HUDEP-2 (cell line): ENCODE results near the gene GLRA1.
"Not testable (repeated sequence)": the region's sequence is repeated elsewhere in the genome, so short reads cannot be mapped to it uniquely, and the experiment has no call there.

Experiments
- DNase-seq, 76 experiments: peaks; one replicate each; lab custom pipeline; 2025; ENCODE audit not compliant: unreplicated experiment in 76 of 76; lab: John Stamatoyannopoulos, UW

Gene GLRA1

DNA sequence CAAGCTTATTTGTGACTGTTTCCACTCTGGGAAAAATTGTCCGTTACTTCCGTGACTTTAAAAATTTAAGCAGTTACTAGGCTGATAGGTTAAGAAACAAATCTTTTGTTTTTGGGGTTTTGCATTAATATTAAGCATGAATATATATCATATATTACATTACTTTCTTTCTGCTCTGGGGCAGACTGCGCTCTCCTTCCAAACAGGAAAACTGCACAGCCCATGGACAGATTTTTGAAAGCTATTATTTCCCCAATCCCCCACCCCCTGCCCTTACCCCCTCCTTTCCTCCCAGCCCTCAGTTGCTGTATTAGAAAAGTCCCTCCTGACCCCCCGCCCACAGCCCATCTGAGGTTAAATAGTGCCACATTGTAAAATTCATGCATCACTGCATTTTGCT is 102.5 kb downstream of the GLRA1 start:
- DNase-seq: no peak

DNA sequence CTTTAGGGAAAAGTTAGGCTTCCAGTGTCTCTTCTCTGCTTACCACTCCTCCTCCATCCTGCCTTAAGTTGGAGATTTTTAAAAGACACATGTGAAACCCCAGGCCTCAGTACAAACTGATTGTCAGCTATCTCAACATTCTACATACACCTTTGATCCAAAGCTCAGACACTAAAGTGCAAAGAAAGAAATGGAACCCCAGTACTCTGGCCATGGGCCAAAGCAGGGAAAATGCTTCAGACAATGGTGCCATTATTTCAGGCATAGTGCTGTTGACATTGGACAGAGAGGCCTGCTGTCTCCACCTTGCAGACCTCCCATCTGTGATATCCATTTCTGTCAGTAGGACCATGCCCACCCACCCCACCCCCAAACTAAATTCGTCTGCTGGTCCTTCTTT is 103.7 kb downstream of the GLRA1 start:
- DNase-seq: no peak

DNA sequence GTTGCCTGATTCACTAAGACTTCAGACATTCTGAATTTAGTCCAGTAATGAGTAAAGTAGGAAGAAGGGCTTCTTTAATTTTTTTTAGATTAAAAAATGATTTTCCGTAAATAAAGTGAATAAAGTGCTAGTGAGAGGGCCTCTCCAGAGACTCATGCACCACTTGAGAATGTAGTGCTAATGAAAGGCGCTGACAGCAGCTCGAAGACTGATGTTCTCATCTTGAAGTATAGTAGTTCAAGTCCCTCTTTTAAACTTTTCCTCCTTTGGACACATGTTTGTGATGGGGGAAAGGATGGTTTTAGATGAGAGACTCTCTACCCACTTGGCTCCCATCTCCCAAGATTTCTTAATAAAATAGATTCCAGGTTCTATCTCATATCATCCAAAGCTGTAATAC is 104.4 kb downstream of the GLRA1 start:
- no peak for DNase-seq

DNA sequence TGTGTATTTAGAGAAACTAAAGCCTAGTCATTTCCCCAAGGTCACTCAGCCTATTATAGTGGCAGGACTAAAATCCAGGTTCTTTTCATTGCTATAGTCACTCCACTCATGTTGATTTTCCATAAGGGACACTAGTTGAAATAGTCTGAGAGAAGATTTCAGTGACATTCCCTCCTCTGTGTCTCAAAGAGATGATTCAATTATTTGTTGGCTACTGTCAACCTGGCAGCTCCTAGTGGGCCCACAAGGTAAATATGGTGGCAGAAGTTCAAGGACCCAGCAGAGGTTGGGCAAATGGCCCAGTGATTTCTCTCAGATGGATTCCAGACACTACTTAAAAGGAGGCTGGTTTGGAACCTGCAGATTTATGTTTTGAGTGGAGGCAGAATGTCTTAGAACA is 104.8 kb downstream of the GLRA1 start:
- no peak for DNase-seq

DNA sequence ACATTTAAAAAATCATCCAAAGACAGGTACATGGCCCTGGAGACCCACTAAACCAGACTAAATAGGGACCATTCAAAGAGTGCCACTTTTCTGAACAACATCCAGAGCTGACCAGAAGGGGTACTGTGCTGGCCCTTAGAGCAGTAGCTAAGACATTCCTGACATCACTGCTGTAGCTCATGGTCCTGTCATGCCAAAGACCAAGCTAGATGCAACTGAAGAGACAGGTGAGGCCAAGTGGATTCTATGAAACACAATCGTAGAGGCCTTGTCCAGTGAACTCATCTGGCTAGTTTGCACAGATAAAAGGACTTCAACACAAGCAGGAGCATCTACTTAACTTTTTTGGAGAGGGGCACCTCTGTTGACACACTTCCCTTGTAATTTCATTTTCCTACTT is 109.6 kb downstream of the GLRA1 start:
- DNase-seq: no peak

DNA sequence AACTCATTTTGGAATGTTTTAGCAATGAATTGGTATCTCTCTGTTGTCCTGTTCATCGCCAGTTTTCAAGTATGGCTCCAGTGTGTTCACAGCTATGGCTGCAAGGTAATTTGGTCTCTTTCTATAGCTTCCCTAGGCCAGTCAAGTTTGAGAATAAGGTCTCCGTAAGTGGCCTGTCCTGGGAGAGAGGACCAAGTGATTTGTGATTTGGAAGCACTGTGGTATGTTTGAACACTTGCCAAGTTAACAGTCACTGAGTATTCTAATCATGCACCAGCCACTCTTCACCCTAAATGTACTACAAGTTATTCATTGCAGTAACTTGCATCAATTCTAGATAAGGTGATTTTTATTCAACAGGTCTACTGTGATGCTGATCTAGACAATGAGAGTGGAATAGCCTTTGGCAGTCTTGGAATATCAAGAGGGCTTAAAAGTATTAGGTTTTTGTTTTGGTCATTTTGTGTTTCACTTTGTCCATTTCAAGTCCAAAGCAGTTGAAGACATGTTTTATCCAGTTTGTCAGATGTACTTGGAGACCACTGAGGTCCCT is 111.8 kb downstream of the GLRA1 start:
- no peak for DNase-seq

DNA sequence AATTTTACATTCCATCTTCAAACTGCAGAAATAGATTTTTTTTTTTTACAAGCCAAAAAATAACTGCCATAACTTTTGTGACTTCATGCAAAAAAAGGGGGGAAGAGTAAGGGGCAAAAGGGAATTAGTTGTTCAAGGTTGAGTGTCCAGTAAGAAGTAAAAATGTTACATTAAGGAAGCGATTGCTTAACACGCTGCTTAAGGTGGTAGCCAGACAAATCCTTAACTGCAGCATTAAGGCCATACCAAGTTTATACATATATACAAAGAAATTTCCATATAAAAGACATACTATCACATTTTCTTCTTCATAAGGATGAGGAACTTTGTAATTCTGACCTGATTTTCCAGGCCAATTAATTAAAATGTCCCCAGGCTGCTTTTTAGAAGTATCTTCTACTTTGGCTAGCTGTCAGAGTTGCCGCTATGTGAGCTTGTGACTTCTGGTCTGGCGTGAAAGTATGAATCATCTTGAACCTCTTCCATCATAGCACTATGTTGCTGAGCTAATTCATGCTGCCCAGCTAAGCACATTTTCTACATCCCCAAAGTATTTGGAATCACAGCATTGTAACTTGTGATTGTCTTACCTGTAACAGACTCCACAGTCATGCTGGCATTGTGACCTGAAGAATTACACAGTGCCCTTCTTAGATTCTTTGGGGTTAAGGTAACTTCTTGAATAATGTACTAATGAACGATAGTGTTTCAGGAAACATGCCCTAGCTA is 112.9 kb downstream of the GLRA1 start:
- no peak for DNase-seq

DNA sequence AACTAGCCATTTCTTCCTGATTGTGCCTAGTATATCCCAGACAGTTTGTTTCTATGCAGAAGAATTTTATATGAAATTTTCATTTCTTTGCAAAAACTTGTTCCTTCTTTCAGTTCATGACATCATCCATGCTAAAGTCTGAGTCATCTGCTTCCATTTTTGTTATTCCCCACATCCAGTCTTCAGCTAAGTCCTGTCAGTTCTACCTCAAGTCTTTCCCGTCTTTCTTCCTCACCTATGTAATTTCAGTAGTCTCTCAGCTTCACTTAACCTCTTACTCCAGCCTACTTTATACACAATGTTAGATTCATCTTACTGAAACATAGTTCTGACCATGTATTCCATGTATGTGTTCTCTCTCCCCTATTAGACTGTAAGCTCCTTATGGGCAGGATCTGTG is 113.8 kb downstream of the GLRA1 start:
- no peak for DNase-seq

DNA sequence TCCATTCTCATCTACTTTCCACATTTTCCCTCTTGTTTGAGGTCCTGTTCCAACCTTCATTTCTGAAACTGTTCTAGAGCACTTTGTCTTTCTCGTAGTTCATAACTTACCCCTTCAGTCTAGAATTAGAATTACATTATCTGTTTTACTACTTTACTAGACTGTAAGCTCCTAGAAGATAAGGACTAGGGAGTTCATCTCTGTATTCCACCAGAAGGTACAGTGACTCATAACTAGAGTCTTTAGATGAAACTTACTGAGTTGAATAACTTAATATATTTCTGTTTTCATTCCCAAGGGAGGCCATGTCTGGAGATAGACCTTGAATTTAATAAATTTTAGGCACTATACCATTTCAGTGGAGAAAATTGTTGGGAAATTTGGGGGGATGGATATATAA is 114.2 kb downstream of the GLRA1 start:
- no peak for DNase-seq

DNA sequence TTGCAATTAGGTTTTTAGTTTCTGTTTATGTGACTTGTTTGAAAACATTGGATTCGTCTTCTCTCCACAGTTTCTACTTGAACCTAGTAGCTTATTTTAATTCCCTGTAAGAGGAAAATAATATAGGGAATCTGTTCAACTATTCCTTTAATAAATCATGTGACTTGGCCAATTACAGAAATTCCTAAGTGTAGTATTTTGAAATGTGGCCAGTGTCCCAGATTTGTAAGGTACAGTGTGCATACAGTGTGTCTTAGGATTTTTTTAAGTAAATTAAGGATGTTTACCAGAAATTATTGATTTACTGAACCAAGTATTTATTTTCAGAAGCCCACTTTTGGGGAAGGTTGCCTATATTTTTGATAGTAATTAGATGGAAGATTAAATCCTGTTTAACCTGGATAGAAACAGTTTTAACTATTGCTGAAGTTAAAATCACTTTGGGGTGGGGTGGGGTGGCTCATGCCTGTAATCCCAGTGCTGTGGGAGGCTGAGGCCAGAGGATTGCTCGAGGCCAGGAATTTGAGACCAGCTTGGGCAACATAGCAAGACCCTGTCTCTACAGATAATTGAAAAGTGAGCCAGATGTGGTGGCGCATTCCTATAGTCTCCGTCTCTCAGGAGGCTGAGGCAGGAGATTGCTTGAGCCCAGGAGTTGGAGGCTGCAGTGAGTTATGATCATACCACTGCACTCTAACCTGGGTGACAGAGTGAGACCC is 116.0 kb downstream of the GLRA1 start:
- DNase-seq: no peak

DNA sequence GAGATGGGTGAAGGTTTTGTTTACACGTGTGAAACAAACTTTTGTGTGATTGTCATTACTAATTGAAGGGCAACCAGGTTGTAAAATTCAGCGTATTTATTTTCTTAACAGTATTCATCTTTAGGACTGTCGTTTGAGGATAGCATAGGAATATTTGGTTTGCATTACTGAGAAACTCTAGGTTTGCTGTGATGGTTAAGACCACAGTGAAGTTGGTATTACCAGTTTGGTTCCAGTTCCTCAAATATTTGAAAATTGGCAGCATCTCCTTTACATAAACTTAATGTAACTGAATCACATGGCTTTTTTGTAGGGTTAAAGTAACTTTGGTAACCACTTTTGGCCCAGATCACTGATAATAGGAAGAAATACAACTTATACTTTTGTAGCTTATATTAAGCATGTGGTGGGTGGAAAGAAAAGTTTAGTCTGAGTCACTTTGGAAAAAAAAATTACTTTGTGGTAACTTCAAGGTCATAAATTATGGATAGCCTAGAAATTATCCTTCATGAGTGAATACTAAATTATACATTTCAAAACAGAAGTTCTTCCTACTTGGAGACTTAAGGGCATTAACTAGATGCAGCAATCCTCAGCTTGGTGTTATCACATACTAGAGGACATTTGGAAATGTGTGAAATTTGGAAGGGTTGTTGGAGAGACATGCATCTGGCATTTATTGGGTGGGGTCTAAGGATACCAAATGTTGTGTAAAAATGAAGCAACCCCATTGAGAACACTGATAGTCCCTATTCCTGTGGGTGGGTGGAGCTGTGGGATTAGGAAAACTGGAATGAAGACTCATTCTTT is 119.0 kb downstream of the GLRA1 start:
- no peak for DNase-seq

DNA sequence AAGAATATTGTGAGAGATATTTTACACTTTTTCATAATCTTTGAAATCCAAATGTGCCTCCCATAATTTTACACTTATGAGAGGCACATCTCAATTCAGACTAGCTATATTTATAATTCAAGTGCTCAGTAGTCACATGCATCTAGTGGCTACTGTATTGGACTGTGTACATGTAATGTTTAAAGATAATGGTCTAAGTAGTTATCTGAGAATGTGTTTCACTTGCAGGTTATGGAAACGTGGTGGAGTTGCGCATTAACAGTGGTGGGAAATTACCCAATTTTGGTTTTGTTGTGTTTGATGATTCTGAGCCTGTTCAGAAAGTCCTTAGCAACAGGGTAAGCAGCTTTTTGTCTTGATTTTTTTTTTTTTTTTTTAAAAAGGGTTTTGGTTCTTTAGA is 124.1 kb downstream of the GLRA1 start:
- DNase-seq: no peak

DNA sequence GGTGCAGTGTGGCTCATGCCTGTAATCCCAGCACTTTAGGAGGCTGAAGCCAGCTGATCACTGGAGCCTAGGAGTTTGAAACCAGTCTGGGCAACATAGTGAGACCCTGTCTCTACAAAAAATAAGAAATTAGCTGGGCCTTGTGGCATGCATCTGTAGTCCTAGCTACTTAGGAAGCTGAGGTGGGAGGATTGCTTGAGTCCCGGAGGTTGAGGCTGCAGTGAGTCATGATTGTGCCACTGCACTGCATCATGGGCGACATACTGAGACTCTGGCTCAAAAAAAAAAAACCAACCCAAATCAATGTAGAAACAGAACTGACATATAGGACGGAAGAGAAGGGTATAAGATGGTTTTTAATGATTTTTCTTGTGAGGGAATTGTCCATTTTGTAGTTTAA is 125.2 kb downstream of the GLRA1 start:
- no peak for DNase-seq

DNA sequence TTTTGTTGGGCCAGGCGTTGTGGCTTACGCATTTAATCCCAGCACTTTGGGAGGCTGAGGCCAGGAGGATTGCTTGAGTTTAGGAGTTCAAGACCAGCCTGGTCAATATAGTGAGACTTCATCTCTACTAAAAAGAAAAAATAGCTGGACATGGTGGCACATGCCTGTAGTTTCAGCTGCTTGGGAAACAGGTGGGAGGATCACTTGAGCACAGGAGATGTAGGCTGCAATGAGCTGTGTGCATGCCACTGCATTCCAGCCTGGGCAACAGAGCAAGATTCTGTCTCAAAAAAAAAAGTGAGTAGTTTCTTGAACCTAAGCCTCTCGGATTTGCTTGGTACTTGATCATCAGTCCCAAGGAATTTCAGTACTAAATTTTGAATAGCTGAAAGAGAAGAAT is 126.0 kb downstream of the GLRA1 start:
- no peak for DNase-seq

DNA sequence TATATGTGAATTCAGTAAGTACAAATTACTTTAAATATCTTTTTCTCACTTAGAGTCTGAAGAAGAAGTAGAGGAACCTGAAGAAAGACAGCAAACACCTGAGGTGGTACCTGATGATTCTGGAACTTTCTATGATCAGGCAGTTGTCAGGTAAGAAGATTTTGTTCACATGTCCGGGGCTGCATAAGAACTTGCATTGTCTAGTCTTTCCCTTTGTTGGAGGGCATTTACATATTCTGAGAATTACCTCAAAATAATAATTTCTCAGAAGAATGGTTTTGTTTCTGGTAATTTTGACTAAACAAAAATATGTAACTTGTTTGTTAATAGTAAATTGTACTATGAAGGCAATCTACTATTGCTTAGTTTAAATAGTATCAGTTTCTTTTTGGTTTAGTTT is 129.2 kb downstream of the GLRA1 start:
- DNase-seq: no peak

DNA sequence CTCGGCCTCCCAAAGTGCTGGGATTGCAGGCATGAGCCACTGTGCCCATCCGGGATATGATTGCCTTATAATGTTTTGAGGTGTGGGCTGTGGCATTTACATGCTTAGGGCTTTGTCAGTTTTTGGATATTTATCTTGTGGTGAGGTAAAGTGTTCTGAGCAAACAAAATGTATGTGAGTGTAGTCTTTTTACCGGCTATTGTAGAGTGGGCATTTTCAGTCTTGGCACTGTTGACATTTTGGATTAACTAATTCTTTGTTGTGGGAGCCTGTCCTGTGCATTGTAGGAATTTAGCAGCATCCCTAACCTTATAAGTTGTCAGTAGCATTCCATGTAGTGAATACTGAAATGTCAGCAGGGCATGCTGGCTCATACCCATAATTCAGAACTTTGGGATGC is 131.3 kb downstream of the GLRA1 start:
- DNase-seq: no peak

DNA sequence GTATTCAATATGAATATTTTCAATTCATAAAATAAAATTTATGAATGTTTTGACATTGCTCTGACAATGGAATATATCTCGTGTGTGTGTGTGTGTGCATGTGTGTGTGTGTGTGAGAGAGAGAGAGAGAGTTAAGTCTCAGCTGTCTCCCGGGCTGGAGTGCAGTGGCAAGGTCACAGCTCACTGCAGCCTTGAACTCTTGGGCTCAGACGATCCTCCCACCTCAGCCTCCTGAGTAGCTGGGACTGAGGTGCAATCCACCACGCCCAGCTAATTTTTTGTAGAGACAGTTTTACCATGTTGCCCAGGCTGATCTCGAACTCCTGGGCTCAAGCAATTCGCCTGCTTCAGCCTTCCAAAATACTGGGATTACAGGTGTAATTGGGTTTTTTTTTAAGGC is 136.8 kb downstream of the GLRA1 start:
- DNase-seq: no peak

DNA sequence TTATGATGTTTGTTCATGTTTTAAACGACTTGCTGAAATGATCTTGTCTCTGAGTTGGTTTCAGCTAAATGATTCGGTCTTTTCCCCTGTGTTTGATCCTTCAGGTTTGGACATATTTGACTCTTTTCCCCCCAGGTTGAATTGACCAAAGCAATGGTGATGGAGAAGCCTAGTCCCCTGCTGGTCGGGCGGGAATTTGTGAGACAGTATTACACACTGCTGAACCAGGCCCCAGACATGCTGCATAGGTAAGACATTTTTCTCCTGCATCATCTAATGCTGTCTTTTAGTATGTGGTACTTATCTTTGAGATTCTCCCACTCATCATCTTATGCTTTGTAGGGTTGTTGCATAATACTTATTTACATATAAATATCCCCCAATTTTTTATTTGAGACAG is 138.2 kb downstream of the GLRA1 start:
- DNase-seq: no peak

DNA sequence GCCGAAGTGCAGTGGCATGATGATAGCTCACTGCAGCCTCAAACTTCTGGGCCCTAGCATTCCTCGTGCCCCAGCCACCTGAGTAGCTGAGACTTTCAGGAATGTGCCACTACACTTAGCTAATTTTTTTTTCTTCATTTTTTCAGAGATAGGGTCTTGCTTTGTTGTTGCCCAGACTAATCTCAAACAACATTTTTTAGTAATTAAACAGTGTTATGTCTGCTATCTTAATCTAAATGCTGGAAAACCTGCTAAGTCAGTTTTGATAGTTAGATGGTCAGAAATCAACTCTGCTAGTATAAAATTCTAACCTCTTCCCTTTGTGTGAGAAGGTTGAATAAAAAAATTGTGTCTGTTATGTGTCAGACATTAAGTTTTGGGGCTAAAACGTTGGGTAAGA is 140.5 kb downstream of the GLRA1 start:
- no peak for DNase-seq

DNA sequence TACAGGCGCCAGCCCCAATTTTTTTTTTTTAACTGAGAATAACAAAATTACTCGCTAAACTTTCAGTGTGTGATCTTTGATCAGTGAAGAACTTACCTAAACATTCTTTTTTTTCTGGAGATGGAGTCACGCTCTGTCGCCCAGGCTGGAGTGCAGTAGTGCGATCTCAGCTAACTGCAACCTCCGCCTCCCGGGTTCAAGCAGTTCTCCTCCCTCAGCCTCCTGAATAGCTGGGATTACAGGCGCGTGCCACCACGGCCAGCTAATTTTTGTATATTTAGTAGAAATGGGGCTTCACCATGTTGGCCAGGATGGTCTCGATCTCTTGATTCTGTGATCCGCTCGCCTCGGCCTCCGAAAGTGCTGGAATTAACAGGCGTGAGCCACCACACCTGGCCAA is 141.0 kb downstream of the GLRA1 start:
- not testable (repeated sequence) for DNase-seq

DNA sequence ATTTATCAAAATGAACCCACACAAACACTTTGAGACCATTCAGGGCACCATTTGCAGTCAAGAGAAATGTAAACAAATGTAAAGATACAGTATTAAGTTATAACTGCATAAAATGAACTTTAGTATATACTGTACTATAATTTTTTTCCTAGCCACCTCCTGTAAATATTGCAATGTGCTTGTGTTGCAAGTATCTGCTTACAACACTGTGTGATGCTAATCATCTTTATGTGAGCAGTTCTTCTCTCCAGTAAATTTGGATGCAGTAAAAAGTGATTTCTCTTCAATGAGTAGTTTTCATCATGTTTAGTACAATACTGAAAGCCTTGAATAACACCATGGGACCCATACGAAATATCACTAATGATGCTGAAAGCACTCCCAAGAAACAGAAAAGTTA is 143.4 kb downstream of the GLRA1 start:
- DNase-seq: no peak
